Measurements from ENCODE around the gene TNFAIP1. TPM values are rescaled to one million over a fixed set of nuclear protein-coding genes. Genes with fewer than 3 reads are reported as not detected.

TNFAIP1 gene
- polyA plus RNA-seq, 3 donors, result 42.2 to 44.6 (median 42.3) TPM

- DNase-seq (ENCODE audit: extremely low read depth in 1 of 11, low read depth in 9 of 11, low spot score in 4 of 11), result peak; percentile 86 to 95 (median 92)
Observed at GRCh38 chr17:28318759-28319597, 16.6 kb upstream of the TNFAIP1 start, which contains the start of gene TMEM97. Gene TMEM97 (plus strand): TSS chr17:28319200. CDS start chr17:28319240, 40 bp downstream.

GRCh38 chr17:28319598-28319935, 16.0 kb upstream of the TNFAIP1 start:
- DNase-seq (ENCODE audit: extremely low read depth in 1 of 11, low read depth in 9 of 11, low spot score in 4 of 11), result no peak

GRCh38 chr17:28320215-28321061, 15.1 kb upstream of the TNFAIP1 start:
- DNase-seq (ENCODE audit: extremely low read depth in 1 of 11, low read depth in 9 of 11, low spot score in 4 of 11), result no peak

- DNase-seq (ENCODE audit: extremely low read depth in 1 of 11, low read depth in 9 of 11, low spot score in 4 of 11), result no peak
Observed at GRCh38 chr17:28324267-28324745, 11.3 kb upstream of the TNFAIP1 start.

- no peak for DNase-seq (ENCODE audit: extremely low read depth in 1 of 11, low read depth in 9 of 11, low spot score in 4 of 11)
Observed at GRCh38 chr17:28324781-28325180, 10.8 kb upstream of the TNFAIP1 start.

GRCh38 chr17:28325211-28325610, 10.3 kb upstream of the TNFAIP1 start:
- DNase-seq (ENCODE audit: extremely low read depth in 1 of 11, low read depth in 9 of 11, low spot score in 4 of 11), result no peak

GRCh38 chr17:28326114-28326513, 9.4 kb upstream of the TNFAIP1 start:
- no peak for DNase-seq (ENCODE audit: extremely low read depth in 1 of 11, low read depth in 9 of 11, low spot score in 4 of 11)

- DNase-seq (ENCODE audit: extremely low read depth in 1 of 11, low read depth in 9 of 11, low spot score in 4 of 11), result no peak
Observed at GRCh38 chr17:28327031-28327607, 8.4 kb upstream of the TNFAIP1 start.

- DNase-seq (ENCODE audit: extremely low read depth in 1 of 11, low read depth in 9 of 11, low spot score in 4 of 11), result no peak
Observed at GRCh38 chr17:28327709-28328108, 7.9 kb upstream of the TNFAIP1 start.

GRCh38 chr17:28328325-28328724, 7.2 kb upstream of the TNFAIP1 start:
- no peak for DNase-seq (ENCODE audit: extremely low read depth in 1 of 11, low read depth in 9 of 11, low spot score in 4 of 11)

GRCh38 chr17:28330671-28331070, 4.9 kb upstream of the TNFAIP1 start:
- no peak for DNase-seq (ENCODE audit: extremely low read depth in 1 of 11, low read depth in 9 of 11, low spot score in 4 of 11)

GRCh38 chr17:28331891-28332420, 3.6 kb upstream of the TNFAIP1 start:
- no peak for DNase-seq (ENCODE audit: extremely low read depth in 1 of 11, low read depth in 9 of 11, low spot score in 4 of 11)

GRCh38 chr17:28333083-28333746, 2.3 kb upstream of the TNFAIP1 start:
- no peak for DNase-seq (ENCODE audit: extremely low read depth in 1 of 11, low read depth in 9 of 11, low spot score in 4 of 11)

GRCh38 chr17:28334171-28334570, 1.4 kb upstream of the TNFAIP1 start:
- DNase-seq (ENCODE audit: extremely low read depth in 1 of 11, low read depth in 9 of 11, low spot score in 4 of 11), result no peak

- DNase-seq (ENCODE audit: extremely low read depth in 1 of 11, low read depth in 9 of 11, low spot score in 4 of 11), result no peak
Observed at GRCh38 chr17:28334666-28335200, 828 bp upstream of the TNFAIP1 start.

- peak; percentile 50 to 86 (median 71) for DNase-seq (ENCODE audit: extremely low read depth in 1 of 11, low read depth in 9 of 11, low spot score in 4 of 11)
Observed at GRCh38 chr17:28335959-28336871, 654 bp downstream of the TNFAIP1 start.

- no peak for DNase-seq (ENCODE audit: extremely low read depth in 1 of 11, low read depth in 9 of 11, low spot score in 4 of 11)
Observed at GRCh38 chr17:28338056-28338768, 2.7 kb downstream of the TNFAIP1 start.

Measured in renal cortex interstitium (tissue), 11 donors.